ENCODE measurements around the gene GOLGA6C.
A peak's percentile ranks its signal among the peaks of the same experiment; 100 is the strongest.

DNA sequence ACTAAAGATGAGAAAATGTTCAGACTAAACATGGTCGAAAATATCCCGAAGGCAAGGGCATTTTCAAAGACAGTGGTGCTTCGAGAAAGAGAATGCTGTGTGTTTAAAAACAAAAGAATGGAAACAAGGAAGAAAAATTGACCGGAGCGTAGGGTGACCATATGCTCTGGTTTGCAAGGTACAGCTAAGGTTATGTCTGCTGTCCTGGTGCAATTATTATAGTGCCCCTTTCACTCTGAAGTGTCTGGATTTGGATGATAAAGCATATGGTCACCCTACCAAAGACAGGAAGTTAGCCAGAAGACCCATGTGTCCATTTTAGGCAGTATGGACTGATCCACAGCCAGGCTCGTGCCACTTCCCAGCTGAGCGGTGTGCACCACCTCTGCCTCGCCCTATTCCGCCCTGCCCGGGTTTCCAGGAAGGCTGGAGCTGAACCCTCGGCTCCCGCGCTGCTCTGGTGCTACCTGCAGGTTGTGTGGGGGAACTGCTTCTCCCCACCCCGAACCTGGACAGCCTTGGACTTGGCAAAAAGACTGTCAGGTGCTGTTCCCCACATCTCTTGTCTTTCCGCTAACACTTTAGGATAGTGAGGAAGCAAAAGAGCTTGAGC, 49.8 kb downstream of the GOLGA6C start:
- TF ChIP-seq CTCF (IDR thresholded peaks at IDR 0.05) = peak in 4 of 6 experiments; percentile 26 to 55 (median 48)
- no peak for TF ChIP-seq POLR2A (IDR thresholded peaks at IDR 0.05)

All from Peyer's patch (tissue), 4 donors.